Fibroblast of lung (primary cell): Measurements from ENCODE around the gene CHTF18. TPM values are rescaled to one million over a fixed set of nuclear protein-coding genes. Genes with fewer than 3 reads are reported as not detected.
"Not testable (repeated sequence)": the region's sequence is repeated elsewhere in the genome, so short reads cannot be mapped to it uniquely, and the experiment has no call there.

Source experiments
- DNase-seq, 2 donors: peaks; one replicate each; pipeline versions ENCODE4 v3.0.0 to v3.0.0-alpha.2; 2010; ENCODE audit warnings: low read depth in 2 of 2
- H2AFZ ChIP-seq: 2 replicates; pipeline ENCODE4 v1.5.1; 2012; ENCODE audit warnings: low read length, control low read depth, inconsistent platforms
- H3K27ac ChIP-seq: 2 replicates; pipeline ENCODE4 v1.5.1; 2011; ENCODE audit warnings: low read length, control low read depth; ENCODE audit not compliant: insufficient read depth
- H3K27me3 ChIP-seq: 2 replicates; pipeline ENCODE4 v1.5.1; 2011; ENCODE audit warnings: mild to moderate bottlenecking, low read length; ENCODE audit not compliant: control insufficient read depth, insufficient read depth
- H3K36me3 ChIP-seq: 2 replicates; pipeline ENCODE4 v1.5.1; 2011; ENCODE audit warnings: low read length; ENCODE audit not compliant: control insufficient read depth, insufficient read depth
- H3K4me1 ChIP-seq: 2 replicates; pipeline ENCODE4 v1.5.1; 2011; ENCODE audit warnings: low read length; ENCODE audit not compliant: control insufficient read depth, insufficient read depth; ENCODE audit errors: extremely low read depth
- H3K4me2 ChIP-seq: 2 replicates; pipeline ENCODE4 v1.5.1; 2011; ENCODE audit warnings: low read length, control low read depth; ENCODE audit not compliant: insufficient read depth; ENCODE audit errors: extremely low read depth
- H3K4me3 ChIP-seq, 4 experiments: fragments of 200-600 bp in 1 of 4; sonication (generic) in 1 of 4; replicated peaks in 1 of 4; 2 replicates each; pipeline ENCODE4 v1.5.1; 2011 to 2016; ENCODE audit warnings: low read length in 4 of 4, low read depth in 3 of 4, mild to moderate bottlenecking in 3 of 4, control low read depth in 2 of 4, inconsistent platforms in 1 of 4, mixed read lengths in 1 of 4; ENCODE audit not compliant: insufficient read depth in 1 of 4; ENCODE audit errors: control extremely low read depth in 1 of 4
- H3K79me2 ChIP-seq: 2 replicates; pipeline ENCODE4 v1.5.1; 2012; ENCODE audit warnings: mild to moderate bottlenecking, low read length, inconsistent platforms; ENCODE audit not compliant: control insufficient read depth, insufficient read depth
- H3K9ac ChIP-seq: 2 replicates; pipeline ENCODE4 v1.5.1; 2011; ENCODE audit warnings: mild to moderate bottlenecking, low read length, control low read depth; ENCODE audit not compliant: insufficient read depth
- H3K9me3 ChIP-seq: 2 replicates; pipeline ENCODE4 v1.5.1; 2012; ENCODE audit warnings: low read depth, low read length; ENCODE audit not compliant: control insufficient read depth, insufficient read depth
- H4K20me1 ChIP-seq: 2 replicates; pipeline ENCODE4 v1.5.1; 2011; ENCODE audit warnings: low read length; ENCODE audit not compliant: control insufficient read depth, insufficient read depth; ENCODE audit errors: extremely low read depth
- CTCF ChIP-seq, 2 donors: IDR thresholded peaks in 1 of 2; conservative IDR thresholded peaks in 1 of 2; 1 replicate in 1 of 2; 2 replicates in 1 of 2; pipeline ENCODE4 v1.5.1; 2011 to 2012; ENCODE audit warnings: low read length in 2 of 2, control low read depth in 1 of 2, inconsistent platforms in 1 of 2, low read depth in 1 of 2, mild to moderate bottlenecking in 1 of 2
- EZH2 ChIP-seq: IDR thresholded peaks from 2 replicates; pipeline ENCODE4 v1.5.1; 2012; ENCODE audit warnings: low read length, control low read depth, mild to moderate bottlenecking; ENCODE audit errors: missing control alignments
- polyA plus RNA-seq, 2 donors: library from polyadenylated mRNA; depleted of rRNA in 1 of 2; stranded (reverse) in 1 of 2; unstranded in 1 of 2; fragments of >200 nt; gene quantifications; 2 replicates each; pipeline ENCODE4 v1.2.1, GENCODE V29; 2011 to 2012; ENCODE audit warnings: missing spikeins in 1 of 2
- total RNA-seq: library from RNA; depleted of rRNA; stranded (reverse); fragments of >200 nt; gene quantifications from 2 replicates; pipeline ENCODE4 v1.2.1, GENCODE V29; 2014

The CHTF18 gene
- total and polyA plus RNA-seq, 2 donors (not counting 1 experiment from before 2014, with no cell fraction given): 1.1 to 4.3 TPM

GRCh38 chr16:751152-752006, 37.0 kb upstream of the CHTF18 start:
- Histone ChIP-seq H3K9me3 (no peaks in the 10 kb centered on the region), H3K4me3 (no peak overlapping the region), H3K4me2 (no peak overlapping the region), H2AFZ (no peak overlapping the region), H3K9ac (no peak overlapping the region), H3K27ac (no peak overlapping the region), H3K4me1 (no peaks in the 10 kb centered on the region), H3K36me3 (no peaks in the 10 kb centered on the region), H3K79me2 (no peaks in the 10 kb centered on the region), H3K27me3 (peaks cover 9% of the 10 kb centered on the region), H4K20me1 (no peaks in the 10 kb centered on the region)
- DNase-seq: no peak
- TF ChIP-seq EZH2 (no peak), CTCF (conservative IDR thresholded peaks at IDR 0.05 in 1 of 2, IDR thresholded peaks at IDR 0.05 in 1 of 2; ENCODE audit: low read depth in 1 of 2, low read length in 2 of 2) (no peak)

- Histone ChIP-seq H3K4me3 (no peak overlapping the region), H3K27ac (no peak overlapping the region), H2AFZ (no peak overlapping the region), H3K36me3 (no peaks in the 10 kb centered on the region), H3K4me2 (no peak overlapping the region), H3K9ac (no peak overlapping the region), H3K79me2 (no peaks in the 10 kb centered on the region), H3K4me1 (no peaks in the 10 kb centered on the region), H4K20me1 (no peaks in the 10 kb centered on the region), H3K9me3 (no peaks in the 10 kb centered on the region), H3K27me3 (peaks cover 9% of the 10 kb centered on the region)
- no peak for TF ChIP-seq EZH2
- no peak for TF ChIP-seq CTCF (conservative IDR thresholded peaks at IDR 0.05 in 1 of 2, IDR thresholded peaks at IDR 0.05 in 1 of 2; ENCODE audit: low read depth in 1 of 2, low read length in 2 of 2)
- DNase-seq: no peak
Measured at GRCh38 chr16:752007-752312, 36.5 kb upstream of the CHTF18 start.

GRCh38 chr16:754121-754607, 34.3 kb upstream of the CHTF18 start:
- not testable (repeated sequence) for H3K27me3 ChIP-seq, DNase-seq

More at GRCh38 chr16:754121-754607, 34.3 kb upstream of the CHTF18 start:
- H3K36me3 ChIP-seq, H3K4me1 ChIP-seq, H3K79me2 ChIP-seq, H3K4me3 ChIP-seq, H3K9me3 ChIP-seq, H2AFZ ChIP-seq, H3K4me2 ChIP-seq, H3K27ac ChIP-seq, H3K9ac ChIP-seq, H4K20me1 ChIP-seq: not testable (repeated sequence)
